ENCODE results near the gene CDH4.

DNA sequence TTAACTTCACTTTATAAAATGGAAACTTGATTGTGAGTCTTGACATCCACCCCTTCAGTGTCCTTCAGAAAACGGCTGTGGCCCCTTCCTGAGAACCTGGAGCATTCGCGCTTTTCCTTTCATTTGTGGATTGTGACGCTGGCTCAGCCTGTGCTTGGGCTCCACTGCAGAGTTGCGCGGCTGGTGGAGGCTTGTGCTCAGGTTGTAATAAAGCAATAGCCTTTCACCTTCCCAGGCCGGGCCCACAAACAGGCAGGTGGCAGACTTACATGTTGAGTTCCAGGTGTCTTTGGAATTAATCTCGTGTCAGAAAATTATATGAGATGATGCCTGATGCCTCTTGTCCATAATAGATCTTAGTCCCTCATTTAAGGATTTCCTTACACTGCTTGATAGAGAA lies 199.9 kb downstream of the CDH4 start:
- TF ChIP-seq CTCF (IDR thresholded peaks at IDR 0.05) (no peak), POLR2AphosphoS5 (IDR thresholded peaks at IDR 0.05; ENCODE audit: low read depth, low read length) (no peak)
